AG10803 (cell line): ENCODE measurements around the gene MALRD1.

Experiments
- DNase-seq: peaks from one replicate; pipeline ENCODE4 v3.0.0; 2010; ENCODE audit warnings: low read depth
- H3K4me3 ChIP-seq: 2 replicates; pipeline ENCODE4 v1.5.1; 2011; ENCODE audit warnings: mild to moderate bottlenecking, low read length, control low read depth
- TF ChIP-seq, protein P1 (sequence below): conservative IDR thresholded peaks from 2 replicates; pipeline ENCODE4 v1.5.1; 2011; ENCODE audit warnings: mild to moderate bottlenecking, low read length, control low read depth, inconsistent platforms

Gene MALRD1

DNA sequence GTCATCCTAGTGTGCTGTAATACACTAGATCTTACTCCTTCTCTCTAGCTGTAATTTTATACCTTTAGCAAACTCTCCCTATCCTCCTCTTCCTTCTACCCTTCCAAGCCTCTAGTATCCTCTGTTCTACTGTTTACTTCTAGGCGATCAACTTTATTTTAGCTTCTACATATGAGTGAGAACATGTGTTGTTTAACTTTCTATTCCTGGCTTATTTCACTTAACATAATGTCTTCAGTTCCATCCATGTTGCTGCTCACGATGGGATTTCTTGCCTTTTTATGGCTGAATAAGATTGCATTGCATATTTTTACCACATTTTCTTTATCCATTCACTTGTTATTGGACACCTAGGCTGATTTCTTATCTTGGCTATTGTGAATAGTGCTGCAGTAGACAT is 318.6 kb downstream of the MALRD1 start:
- no peak for DNase-seq
- TF ChIP-seq, protein P1, sequence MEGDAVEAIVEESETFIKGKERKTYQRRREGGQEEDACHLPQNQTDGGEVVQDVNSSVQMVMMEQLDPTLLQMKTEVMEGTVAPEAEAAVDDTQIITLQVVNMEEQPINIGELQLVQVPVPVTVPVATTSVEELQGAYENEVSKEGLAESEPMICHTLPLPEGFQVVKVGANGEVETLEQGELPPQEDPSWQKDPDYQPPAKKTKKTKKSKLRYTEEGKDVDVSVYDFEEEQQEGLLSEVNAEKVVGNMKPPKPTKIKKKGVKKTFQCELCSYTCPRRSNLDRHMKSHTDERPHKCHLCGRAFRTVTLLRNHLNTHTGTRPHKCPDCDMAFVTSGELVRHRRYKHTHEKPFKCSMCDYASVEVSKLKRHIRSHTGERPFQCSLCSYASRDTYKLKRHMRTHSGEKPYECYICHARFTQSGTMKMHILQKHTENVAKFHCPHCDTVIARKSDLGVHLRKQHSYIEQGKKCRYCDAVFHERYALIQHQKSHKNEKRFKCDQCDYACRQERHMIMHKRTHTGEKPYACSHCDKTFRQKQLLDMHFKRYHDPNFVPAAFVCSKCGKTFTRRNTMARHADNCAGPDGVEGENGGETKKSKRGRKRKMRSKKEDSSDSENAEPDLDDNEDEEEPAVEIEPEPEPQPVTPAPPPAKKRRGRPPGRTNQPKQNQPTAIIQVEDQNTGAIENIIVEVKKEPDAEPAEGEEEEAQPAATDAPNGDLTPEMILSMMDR: no peak
- H3K4me3 ChIP-seq: no peak overlapping the region

DNA sequence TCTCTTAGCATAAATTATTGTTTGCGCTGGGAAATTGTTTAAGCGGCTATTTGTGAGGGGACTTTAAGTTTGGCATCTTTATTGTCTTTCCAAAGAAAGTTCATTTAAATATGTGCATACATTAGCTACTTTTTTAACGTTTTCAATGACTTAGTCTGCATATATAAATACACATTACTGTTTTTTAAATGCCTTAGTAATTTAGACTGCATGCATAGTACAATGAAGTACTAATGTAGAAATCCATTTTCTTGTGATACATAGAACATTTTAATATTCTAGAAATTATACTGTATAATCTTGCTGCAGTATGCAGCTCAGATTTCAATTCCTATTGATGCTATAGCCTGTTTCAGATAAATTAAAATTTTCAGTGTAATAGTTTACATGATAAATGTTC is 325.4 kb downstream of the MALRD1 start:
- H3K4me3 ChIP-seq: no peak overlapping the region
- DNase-seq: no peak
- TF ChIP-seq, protein P1: no peak

DNA sequence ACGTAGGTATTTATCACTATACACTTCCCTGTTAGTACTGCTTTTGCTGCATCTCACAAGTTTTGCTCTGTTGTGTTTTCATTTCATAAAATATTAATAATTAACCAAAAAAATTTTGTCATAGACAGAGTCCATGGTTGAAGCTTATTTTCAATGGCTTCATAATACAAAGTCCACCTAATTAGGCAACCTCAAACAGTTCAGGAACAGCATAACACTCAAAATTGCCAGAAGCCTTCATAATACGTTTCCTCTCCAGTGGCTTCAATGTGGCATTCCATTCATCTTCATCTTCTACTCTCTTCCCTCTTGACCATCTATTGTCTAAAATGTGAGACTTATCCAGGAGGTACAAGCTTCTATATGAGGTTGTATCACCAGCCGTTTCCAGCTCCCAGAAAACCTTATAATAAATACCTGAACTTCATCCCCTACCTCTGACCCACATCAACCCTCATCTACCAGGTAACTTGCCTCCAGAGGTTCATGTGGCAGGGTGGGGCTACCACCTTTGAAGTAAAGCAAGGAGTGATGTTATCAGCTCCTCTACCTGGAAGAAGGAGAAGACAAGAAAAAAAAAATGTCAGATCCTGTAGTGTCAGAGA is 337.3 kb downstream of the MALRD1 start:
- TF ChIP-seq, protein P1: no peak
- H3K4me3 ChIP-seq: no peak overlapping the region
- no peak for DNase-seq

DNA sequence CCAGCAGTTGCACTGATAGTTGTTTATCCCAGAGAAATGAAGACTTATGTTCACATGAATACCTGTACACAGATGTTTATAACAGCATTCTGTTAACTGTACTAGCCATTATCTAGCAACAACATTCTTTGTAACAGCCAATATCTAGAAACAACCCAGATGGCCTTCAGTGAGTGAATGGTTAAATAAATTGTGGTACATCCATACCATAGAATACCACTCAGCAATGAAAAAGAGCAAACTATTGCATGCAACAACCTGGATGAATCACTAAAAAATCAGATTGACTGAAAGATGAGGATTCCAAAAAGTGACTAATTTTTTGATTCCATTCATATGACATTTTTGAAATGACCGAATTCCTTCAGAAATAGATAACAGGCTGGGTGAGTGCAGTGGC is 360.3 kb downstream of the MALRD1 start:
- TF ChIP-seq, protein P1: no peak
- no peak for DNase-seq
- no peak overlapping the region for H3K4me3 ChIP-seq

DNA sequence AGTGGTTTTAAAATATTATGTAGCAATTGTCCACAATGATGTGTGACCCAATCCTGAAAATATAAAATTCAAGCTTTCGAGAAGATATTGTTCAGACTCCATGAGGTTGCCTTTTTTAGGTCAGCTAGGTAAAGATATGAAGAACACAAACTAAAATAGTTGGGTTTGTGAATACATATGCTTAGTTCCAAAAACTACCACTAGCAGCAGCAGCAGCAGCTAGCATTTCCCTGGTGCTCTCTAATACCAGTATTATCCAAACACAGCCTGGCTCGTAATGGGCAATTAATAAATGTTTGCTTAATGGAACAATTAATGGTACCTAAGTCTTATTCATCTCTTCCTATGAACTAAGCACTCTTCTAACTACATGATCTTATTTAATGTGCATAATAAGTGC is 362.5 kb downstream of the MALRD1 start:
- DNase-seq: no peak
- no peak overlapping the region for H3K4me3 ChIP-seq
- TF ChIP-seq, protein P1: no peak

DNA sequence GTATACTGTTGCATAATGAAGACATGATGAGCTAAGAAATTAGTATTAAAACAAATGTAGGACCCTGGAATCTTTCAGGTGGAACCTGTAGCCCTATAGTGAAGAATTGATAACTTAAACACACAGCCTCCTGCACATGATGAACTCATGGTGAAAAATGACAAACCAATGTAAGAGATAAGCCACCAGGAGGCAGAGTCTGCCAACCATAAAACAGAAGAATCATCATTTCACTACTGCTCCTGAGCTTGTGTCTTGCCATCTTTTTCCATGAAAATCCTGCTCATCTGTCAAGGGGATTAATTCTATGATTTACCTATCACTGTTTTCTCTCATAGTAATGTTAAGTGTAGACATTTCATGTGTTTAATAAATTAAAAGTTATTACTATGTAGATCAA is 363.9 kb downstream of the MALRD1 start:
- no peak overlapping the region for H3K4me3 ChIP-seq
- TF ChIP-seq, protein P1: peak; percentile 49
- peak; percentile 11 for DNase-seq

DNA sequence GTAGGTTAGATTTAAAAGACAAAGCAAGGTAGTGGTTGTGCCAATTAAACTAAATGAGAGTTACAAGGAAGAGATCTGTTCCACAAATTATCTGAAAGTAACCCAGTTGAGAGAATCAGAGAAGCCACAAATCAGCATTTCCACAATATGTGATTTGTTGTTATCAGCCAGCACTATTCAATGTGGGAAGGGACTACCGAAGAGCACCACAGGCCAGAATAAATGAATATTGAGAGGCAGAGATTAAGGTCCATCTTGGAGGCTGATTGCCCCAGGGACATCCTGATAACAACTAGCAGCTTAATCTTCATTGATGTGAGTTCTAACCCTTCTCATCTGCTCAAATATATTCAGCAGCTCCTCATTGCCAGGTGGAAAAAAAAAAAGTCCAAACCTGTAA is 367.6 kb downstream of the MALRD1 start:
- TF ChIP-seq, protein P1: no peak
- DNase-seq: no peak
- no peak overlapping the region for H3K4me3 ChIP-seq
